ENCODE data around the gene LMNTD1.

LMNTD1 gene

DNA sequence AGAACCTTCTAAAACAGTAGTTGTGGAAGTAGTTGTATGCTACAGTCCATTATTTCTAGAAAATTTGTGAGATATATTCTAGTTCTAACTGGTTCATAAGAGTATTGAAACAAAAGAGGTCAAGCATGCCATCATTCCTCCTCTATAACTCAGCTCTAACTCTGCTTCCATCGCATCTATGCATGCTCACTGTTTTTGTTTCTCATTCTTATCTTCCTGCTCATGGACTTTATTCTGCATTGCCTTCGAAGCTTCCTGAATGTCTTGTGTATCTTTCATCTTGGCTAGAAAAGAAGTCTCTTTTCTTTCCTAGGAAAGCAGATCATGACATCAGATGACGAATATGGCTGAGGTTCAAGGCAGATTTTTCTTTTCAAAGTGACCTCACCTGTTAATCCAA, 402 bp downstream of the LMNTD1 start:
- DNase-seq: no peak

- no peak for DNase-seq
Measured at GRCh38 chr12:25550186-25550585, 2.9 kb downstream of the LMNTD1 start.

- DNase-seq: no peak
Measured at GRCh38 chr12:25549120-25549519, 4.0 kb downstream of the LMNTD1 start.

GRCh38 chr12:25546318-25546717, 6.8 kb downstream of the LMNTD1 start:
- DNase-seq: no peak

GRCh38 chr12:25533150-25533549, 19.9 kb downstream of the LMNTD1 start:
- no peak for DNase-seq

GRCh38 chr12:25531502-25532052, 21.5 kb downstream of the LMNTD1 start:
- DNase-seq: no peak

DNA sequence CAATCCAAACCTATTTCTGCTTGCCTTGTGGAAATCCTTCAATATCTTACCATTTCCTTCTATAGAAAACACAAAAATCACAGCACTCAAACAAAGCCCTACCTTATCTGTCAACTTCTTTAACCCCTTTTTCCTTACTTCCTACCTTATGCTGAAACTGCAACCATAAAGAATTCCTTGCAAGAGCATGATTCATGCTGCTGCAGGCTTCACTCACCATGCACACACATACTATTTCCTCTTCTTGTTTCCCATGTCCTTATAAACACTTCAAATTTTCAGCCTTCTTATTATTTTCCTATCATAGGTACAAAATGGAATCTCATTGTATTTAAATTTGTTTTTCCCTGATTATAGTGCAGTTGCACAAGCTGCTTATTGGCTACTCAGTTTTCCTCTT, 23.3 kb downstream of the LMNTD1 start:
- no peak for DNase-seq

DNA sequence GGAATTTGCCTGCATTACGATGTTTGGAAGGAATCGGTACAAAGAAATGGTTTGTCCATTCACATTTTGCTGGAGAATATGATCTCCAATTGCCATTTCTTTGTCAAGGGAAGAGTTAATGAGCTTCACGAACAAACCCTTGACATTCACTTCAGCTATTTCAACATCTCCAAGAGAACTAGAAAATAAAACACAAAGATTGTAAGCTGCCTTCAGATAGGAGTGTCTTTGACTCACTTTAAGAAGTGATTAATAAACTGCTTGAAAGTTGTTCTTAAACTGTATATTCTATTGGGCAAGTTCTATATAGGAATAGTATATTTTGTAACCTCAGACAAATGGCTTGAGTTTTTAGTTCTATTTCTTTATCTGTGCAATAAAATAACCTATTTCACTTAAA, 26.3 kb downstream of the LMNTD1 start:
- no peak for DNase-seq

DNA sequence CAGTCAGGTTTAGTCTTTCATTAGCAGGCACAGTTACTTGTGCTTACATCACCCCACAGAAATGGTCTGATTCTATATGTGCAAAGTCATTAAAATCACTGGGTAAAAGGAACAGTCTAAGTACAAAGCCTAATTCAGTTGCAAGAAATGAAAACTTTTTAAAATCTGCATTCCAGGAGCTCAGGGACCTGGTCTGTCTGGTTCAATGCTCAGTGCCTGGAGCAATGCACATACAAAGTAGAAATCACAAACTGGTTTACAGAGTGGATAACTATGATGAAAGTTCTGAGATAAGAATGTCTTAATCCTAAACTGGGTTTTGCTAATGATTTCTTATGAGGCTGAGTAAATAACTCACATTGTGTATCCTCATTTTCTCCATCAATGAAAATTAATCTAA, 28.7 kb downstream of the LMNTD1 start:
- no peak for DNase-seq

DNA sequence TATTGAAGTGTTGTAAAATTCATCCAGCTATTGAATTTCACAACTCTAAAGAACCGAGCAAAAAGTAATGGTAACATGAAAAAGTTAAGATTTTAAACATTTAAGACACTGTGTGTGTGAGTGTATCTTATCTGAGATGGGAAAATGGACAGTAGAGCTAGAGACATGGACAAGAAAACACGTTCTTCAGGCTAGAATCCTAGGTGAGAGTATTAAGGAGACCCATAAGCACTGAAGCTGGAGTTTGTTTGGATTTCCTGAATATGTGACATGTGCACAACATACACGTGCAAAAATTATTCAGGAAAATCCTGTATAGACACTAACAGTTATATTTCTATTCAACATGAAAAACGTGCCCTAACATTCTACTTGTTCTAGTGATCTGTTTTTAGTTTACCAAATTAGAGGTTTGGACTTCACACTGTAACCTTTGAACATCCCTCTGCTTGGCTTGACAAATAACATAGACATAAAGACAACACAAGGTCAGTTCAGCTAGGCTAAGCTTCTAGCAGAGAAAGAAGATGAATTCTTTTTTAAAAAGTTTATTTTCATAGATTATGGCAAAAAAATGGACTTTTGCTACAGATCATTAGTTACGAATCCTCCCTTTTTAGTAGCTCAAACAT, 31.3 kb downstream of the LMNTD1 start:
- no peak for DNase-seq

DNA sequence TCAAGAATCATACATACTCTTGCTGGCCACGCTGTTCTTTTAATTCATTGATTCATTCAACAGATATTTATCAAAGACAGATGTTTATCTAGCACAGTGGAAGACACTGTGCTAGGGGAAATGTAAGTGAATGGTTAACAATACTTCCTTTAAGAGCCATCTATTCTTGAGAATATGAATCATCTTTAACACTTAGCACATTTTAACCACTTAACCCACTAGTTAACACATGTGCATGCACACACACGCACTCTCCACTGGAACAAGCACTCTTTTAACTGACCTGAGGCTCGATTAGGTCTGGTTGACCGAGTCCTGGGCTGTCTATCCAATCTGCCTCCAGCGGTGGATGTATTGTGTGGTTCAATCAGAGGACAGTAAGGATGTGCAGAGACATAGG, 34.6 kb downstream of the LMNTD1 start:
- no peak for DNase-seq

- no peak for DNase-seq
Measured at GRCh38 chr12:25504744-25505143, 48.3 kb downstream of the LMNTD1 start.

- DNase-seq: no peak
Measured at GRCh38 chr12:25503666-25504065, 49.4 kb downstream of the LMNTD1 start.

DNA sequence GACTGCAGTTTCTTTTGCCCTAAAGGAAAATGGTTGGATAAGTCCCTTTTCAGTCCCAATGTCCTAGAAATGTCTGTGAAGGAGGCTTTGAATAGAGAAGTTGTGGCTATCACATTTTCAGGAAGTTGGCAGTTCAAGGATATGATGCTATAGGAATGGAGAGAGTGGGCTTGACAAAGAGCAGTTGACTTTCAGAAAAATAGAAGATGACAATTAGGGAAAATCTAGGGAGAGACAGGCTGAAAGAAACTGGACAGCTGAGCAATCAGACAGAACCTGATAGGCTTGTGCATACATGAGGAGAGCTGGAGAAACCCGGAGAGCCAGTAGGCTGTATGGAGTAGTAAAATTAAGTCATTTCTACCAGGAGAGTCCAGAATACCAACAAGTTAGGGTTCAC, 50.5 kb downstream of the LMNTD1 start:
- DNase-seq: no peak

GRCh38 chr12:25502118-25502517, 51.0 kb downstream of the LMNTD1 start:
- DNase-seq: no peak

DNA sequence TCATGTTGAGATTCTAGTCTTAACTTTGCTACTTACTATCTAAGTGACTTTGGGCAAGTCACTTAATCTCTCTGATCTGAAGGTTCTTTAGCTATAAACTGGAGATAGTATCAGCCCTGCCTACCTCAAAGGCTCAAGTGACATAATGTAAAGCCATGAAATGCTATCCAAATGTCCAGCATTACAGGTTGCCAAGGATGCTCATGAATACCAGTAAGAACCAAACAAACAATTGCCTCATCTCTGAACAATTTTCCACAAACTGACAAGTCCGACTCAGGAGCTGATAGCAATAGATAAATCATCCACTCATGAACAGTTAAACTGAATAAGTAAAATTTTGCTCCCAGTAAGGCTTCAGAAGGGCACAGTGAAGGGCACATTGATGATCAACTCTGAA, 51.5 kb downstream of the LMNTD1 start:
- DNase-seq: no peak

- no peak for DNase-seq
Measured at GRCh38 chr12:25500651-25501050, 52.4 kb downstream of the LMNTD1 start.

- no peak for DNase-seq
Measured at GRCh38 chr12:25497021-25497420, 56.1 kb downstream of the LMNTD1 start.

DNA sequence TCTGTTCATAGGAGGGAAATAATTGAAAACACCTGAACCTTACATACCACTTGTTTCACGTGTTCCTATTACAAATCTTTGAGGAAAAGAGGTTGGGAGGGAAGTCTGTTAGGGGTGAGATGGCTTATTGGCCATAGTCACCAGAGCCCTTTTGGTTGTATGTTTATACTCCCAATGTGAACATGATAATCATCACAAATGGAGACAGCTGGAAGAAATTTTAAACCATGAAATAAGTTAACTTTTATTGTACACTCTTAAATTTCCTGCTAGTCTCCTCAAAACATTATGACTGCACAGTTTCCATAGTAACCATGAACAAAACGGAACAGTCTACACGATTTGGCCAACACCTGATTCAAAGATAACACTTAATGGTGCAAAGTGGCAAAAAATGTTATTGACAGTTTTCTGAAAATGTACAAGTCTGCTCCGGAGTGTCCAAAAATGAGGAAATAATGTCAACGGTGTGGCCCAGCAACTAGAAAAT, 56.9 kb downstream of the LMNTD1 start:
- DNase-seq: no peak

- no peak for DNase-seq
Measured at GRCh38 chr12:25495331-25496097, 57.6 kb downstream of the LMNTD1 start.

DNA sequence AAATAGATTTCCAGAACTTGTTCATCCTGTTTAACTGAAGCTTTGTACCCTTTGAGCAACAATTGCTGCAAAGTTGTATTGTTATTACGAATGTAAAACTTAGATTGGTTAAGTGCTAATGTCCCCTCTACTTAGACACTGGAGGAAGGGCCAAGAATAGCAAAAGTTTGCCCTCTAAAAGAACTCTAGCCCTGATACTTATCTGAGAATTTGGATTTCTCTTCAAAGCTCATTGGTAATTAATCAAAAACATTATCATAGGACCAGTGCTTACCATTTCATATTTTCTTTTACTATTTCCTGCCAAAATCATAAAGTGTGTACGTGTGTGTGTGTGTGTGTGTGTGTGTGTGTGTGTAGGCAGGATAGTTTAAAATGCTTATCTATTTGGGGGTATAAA, 58.2 kb downstream of the LMNTD1 start:
- DNase-seq: no peak

DNA sequence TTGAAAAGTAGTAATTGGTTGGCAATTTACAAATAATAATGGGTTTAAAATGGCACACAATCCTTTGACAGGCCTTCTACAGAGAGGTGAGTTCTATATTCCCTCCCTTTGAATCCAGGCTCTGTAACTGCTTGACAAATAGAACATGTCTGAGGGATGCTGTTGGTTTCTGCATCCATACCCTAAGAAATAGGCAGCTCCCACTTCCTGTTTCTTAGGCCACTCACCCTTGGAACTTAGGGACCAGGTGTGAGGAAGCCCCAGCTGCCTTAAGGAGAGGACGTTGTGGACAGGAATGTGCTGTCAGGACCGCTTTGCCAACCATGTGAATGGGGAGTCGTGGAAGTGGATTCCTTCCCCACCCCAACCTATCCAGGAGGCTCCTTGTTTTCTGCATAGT, 59.4 kb downstream of the LMNTD1 start:
- no peak for DNase-seq

GRCh38 chr12:25491396-25492325, 61.4 kb downstream of the LMNTD1 start:
- no peak for DNase-seq
